ENCODE measurements around the gene RNF112. TPM values are rescaled to one million over a fixed set of nuclear protein-coding genes. Genes with fewer than 3 reads are reported as not detected.

RNF112 gene
- total and polyA plus RNA-seq, 2 of the 13 experiments (the other 11 are each of a cell fraction or from before 2014, with no cell fraction given): 0.05 TPM; not detected in 1

DNA sequence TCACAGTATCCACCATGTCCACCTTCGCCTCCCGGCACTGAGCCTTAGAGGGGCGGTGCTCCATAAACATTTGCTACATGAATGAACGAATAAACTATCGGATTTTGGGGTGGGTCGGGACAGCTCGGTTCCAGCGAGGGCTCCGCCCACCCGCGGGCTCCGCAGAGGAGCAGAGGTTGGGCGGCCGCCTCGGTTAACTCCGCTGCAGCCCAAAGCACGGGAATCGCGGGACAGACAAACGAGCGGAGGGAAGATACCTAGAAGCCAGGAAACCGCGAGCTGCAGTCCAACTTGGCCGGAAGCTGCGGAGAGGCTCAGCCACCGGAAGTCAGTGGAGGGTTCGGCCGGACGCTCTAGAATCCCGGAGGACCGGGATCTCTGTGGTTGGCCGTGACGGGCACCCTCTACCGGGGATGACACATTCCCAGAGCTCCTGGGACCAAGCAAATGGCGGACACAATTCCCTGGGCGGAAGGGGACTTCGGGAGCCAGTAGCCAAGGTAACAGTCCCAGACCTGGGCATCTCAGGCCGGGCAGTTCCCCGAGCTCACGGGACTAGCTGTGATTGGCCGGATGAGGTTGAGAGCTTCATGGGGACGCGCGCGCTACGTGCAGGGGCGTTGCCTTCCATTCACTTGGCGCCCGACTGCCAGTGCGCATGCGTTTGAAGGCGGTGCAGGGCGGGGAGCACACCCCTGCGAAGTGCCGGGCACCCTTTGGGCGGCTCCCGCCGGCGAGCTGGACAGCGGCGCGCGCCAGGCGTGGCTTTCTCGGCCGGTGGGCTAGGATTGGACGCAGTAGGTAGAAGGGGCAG is 33.2 kb upstream of the RNF112 start (continued):
- TF ChIP-seq, protein P1, sequence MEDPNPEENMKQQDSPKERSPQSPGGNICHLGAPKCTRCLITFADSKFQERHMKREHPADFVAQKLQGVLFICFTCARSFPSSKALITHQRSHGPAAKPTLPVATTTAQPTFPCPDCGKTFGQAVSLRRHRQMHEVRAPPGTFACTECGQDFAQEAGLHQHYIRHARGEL (CRISPR knock-in tag; IDR thresholded peaks at IDR 0.05): no peak
- TF ChIP-seq ZNF335 (CRISPR knock-in tag; IDR thresholded peaks at IDR 0.05) (no peak), KMT2B (CRISPR knock-in tag; IDR thresholded peaks at IDR 0.05) (no peak; the same call in 1 of the 2 replicates), ELF1 (CRISPR knock-in tag; IDR thresholded peaks at IDR 0.05) (peak; percentile 88), ZBTB33 (CRISPR knock-in tag; IDR thresholded peaks at IDR 0.05) (no peak), JUND (CRISPR knock-in tag; IDR thresholded peaks at IDR 0.05) (no peak), TFDP1 (CRISPR knock-in tag; IDR thresholded peaks at IDR 0.05; ENCODE audit: borderline replicate concordance) (peak; percentile 73; the same call in 1 of the 2 replicates), PTBP1 (IDR thresholded peaks at IDR 0.05; ENCODE audit: low read depth, low read length, poor library complexity, severe bottlenecking) (no peak)
- TF ChIP-seq, protein P2, sequence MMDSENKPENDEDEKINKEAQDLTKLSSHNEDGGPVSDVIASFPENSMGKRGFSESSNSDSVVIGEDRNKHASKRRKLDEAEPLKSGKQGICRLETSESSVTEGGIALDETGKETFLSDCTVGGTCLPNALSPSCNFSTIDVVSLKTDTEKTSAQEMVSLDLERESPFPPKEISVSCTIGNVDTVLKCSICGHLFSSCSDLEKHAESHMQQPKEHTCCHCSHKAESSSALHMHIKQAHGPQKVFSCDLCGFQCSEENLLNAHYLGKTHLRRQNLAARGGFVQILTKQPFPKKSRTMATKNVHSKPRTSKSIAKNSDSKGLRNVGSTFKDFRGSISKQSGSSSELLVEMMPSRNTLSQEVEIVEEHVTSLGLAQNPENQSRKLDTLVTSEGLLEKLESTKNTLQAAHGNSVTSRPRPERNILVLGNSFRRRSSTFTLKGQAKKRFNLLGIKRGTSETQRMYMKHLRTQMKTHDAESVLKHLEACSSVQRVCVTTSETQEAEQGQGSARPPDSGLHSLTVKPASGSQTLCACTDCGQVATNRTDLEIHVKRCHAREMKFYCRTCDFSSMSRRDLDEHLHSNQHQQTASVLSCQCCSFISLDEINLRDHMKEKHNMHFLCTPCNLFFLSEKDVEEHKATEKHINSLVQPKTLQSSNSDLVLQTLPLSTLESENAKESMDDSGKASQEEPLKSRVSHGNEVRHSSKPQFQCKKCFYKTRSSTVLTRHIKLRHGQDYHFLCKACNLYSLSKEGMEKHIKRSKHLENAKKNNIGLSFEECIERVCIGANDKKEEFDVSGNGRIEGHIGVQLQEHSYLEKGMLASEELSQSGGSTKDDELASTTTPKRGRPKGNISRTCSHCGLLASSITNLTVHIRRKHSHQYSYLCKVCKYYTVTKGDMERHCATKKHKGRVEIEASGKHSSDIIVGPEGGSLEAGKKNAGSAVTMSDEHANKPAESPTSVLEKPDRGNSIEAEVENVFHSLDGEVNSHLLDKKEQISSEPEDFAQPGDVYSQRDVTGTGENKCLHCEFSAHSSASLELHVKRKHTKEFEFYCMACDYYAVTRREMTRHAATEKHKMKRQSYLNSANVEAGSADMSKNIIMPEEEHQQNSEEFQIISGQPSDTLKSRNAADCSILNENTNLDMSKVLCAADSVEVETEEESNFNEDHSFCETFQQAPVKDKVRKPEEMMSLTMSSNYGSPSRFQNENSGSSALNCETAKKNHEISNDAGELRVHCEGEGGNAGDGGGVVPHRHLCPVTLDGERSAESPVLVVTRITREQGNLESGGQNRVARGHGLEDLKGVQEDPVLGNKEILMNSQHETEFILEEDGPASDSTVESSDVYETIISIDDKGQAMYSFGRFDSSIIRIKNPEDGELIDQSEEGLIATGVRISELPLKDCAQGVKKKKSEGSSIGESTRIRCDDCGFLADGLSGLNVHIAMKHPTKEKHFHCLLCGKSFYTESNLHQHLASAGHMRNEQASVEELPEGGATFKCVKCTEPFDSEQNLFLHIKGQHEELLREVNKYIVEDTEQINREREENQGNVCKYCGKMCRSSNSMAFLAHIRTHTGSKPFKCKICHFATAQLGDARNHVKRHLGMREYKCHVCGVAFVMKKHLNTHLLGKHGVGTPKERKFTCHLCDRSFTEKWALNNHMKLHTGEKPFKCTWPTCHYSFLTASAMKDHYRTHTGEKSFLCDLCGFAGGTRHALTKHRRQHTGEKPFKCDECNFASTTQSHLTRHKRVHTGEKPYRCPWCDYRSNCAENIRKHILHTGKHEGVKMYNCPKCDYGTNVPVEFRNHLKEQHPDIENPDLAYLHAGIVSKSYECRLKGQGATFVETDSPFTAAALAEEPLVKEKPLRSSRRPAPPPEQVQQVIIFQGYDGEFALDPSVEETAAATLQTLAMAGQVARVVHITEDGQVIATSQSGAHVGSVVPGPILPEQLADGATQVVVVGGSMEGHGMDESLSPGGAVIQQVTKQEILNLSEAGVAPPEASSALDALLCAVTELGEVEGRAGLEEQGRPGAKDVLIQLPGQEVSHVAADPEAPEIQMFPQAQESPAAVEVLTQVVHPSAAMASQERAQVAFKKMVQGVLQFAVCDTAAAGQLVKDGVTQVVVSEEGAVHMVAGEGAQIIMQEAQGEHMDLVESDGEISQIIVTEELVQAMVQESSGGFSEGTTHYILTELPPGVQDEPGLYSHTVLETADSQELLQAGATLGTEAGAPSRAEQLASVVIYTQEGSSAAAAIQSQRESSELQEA (CRISPR knock-in tag; IDR thresholded peaks at IDR 0.05; ENCODE audit: not compliant biosample characterization): peak; percentile 85
- TF ChIP-seq, protein P3, sequence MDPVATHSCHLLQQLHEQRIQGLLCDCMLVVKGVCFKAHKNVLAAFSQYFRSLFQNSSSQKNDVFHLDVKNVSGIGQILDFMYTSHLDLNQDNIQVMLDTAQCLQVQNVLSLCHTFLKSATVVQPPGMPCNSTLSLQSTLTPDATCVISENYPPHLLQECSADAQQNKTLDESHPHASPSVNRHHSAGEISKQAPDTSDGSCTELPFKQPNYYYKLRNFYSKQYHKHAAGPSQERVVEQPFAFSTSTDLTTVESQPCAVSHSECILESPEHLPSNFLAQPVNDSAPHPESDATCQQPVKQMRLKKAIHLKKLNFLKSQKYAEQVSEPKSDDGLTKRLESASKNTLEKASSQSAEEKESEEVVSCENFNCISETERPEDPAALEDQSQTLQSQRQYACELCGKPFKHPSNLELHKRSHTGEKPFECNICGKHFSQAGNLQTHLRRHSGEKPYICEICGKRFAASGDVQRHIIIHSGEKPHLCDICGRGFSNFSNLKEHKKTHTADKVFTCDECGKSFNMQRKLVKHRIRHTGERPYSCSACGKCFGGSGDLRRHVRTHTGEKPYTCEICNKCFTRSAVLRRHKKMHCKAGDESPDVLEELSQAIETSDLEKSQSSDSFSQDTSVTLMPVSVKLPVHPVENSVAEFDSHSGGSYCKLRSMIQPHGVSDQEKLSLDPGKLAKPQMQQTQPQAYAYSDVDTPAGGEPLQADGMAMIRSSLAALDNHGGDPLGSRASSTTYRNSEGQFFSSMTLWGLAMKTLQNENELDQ (CRISPR knock-in tag; IDR thresholded peaks at IDR 0.05; ENCODE audit: borderline replicate concordance): no peak
- TF ChIP-seq, protein P4, sequence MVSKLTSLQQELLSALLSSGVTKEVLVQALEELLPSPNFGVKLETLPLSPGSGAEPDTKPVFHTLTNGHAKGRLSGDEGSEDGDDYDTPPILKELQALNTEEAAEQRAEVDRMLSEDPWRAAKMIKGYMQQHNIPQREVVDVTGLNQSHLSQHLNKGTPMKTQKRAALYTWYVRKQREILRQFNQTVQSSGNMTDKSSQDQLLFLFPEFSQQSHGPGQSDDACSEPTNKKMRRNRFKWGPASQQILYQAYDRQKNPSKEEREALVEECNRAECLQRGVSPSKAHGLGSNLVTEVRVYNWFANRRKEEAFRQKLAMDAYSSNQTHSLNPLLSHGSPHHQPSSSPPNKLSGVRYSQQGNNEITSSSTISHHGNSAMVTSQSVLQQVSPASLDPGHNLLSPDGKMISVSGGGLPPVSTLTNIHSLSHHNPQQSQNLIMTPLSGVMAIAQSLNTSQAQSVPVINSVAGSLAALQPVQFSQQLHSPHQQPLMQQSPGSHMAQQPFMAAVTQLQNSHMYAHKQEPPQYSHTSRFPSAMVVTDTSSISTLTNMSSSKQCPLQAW (CRISPR knock-in tag; IDR thresholded peaks at IDR 0.05): peak; percentile 93

Measured in HepG2 (cell line).